ENCODE data around the gene ASB10.

Gene ASB10

GRCh38 chr7:151135866-151136843 lies 50.9 kb downstream of the ASB10 start:
- DNase-seq: no peak

- no peak for DNase-seq
Observed at GRCh38 chr7:151135525-151135845, 51.6 kb downstream of the ASB10 start.

GRCh38 chr7:151134743-151135524 lies 52.1 kb downstream of the ASB10 start:
- DNase-seq: no peak

GRCh38 chr7:151133986-151134742 lies 52.9 kb downstream of the ASB10 start:
- DNase-seq: no peak

GRCh38 chr7:151133266-151133985 lies 53.6 kb downstream of the ASB10 start:
- DNase-seq: no peak

GRCh38 chr7:151132461-151133205 lies 54.4 kb downstream of the ASB10 start:
- DNase-seq: no peak

GRCh38 chr7:151131592-151132293 lies 55.3 kb downstream of the ASB10 start:
- DNase-seq: no peak

GRCh38 chr7:151131224-151131591 lies 55.8 kb downstream of the ASB10 start:
- no peak for DNase-seq

- no peak for DNase-seq
Observed at GRCh38 chr7:151130741-151131157, 56.3 kb downstream of the ASB10 start.

- DNase-seq: no peak
Observed at GRCh38 chr7:151129960-151130591, 57.0 kb downstream of the ASB10 start.

- no peak for DNase-seq
Observed at GRCh38 chr7:151129117-151129959, 57.7 kb downstream of the ASB10 start.

GRCh38 chr7:151128716-151129115 lies 58.3 kb downstream of the ASB10 start:
- DNase-seq: no peak

GRCh38 chr7:151128144-151128543 lies 58.9 kb downstream of the ASB10 start:
- DNase-seq: no peak

- no peak for DNase-seq
Observed at GRCh38 chr7:151126491-151127137, 60.4 kb downstream of the ASB10 start.

GRCh38 chr7:151125846-151126481 lies 61.1 kb downstream of the ASB10 start:
- no peak for DNase-seq
